ENCODE results near the gene KIFAP3. TPM values are rescaled to one million over a fixed set of nuclear protein-coding genes. Genes with fewer than 3 reads are reported as not detected.

KIFAP3 gene
- total RNA-seq, 1 experiment from 2014 or later = 3.8 TPM

DNA sequence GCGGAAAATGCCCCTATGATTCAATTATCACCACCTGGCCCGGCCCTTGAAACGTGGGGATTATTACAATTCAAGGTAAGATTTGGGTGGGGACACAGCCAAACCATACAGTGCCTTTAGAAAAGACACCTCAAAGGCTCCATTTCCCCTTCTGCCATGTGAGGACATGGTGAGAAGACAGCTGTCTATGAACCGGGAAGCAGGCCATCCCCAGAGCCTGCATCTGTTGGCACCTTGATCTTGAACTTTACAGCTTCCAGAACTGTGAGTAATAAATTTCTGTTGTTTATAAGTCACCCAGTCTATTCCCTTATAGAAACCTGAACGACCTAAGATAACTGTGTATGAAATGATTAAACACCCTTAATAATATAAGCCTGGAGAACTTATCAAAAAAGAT lies 61.6 kb downstream of the KIFAP3 start:
- H3K36me3 Mint-ChIP-seq (ENCODE audit: insufficient read depth in 1 of 3, low read depth in 3 of 3) = no peaks in the 10 kb centered on the region
- H3T11ph ChIP-seq (ENCODE audit: low read length) = no peak overlapping the region
- no peak overlapping the region for H3K23ac ChIP-seq (ENCODE audit: insufficient read length, low read depth, low read length)
- H3K18ac ChIP-seq (ENCODE audit: insufficient read length, low read depth, low read length) = no peak overlapping the region
- H2BK12ac ChIP-seq (ENCODE audit: insufficient read length, low read depth, low read length) = no peak overlapping the region
- TF ChIP-seq, protein P1, sequence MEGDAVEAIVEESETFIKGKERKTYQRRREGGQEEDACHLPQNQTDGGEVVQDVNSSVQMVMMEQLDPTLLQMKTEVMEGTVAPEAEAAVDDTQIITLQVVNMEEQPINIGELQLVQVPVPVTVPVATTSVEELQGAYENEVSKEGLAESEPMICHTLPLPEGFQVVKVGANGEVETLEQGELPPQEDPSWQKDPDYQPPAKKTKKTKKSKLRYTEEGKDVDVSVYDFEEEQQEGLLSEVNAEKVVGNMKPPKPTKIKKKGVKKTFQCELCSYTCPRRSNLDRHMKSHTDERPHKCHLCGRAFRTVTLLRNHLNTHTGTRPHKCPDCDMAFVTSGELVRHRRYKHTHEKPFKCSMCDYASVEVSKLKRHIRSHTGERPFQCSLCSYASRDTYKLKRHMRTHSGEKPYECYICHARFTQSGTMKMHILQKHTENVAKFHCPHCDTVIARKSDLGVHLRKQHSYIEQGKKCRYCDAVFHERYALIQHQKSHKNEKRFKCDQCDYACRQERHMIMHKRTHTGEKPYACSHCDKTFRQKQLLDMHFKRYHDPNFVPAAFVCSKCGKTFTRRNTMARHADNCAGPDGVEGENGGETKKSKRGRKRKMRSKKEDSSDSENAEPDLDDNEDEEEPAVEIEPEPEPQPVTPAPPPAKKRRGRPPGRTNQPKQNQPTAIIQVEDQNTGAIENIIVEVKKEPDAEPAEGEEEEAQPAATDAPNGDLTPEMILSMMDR (conservative IDR thresholded peaks at IDR 0.05) = no peak
- no peak overlapping the region for H3K4me2 ChIP-seq (ENCODE audit: insufficient read depth, insufficient read length, low read length)
- H4K8ac ChIP-seq (replicated peaks; ENCODE audit: insufficient read length, low read depth, low read length) = no peak overlapping the region
- no peaks in the 10 kb centered on the region for H3K9me3 ChIP-seq (ENCODE audit: control insufficient read depth, low read depth, low read length)
- no peaks in the 10 kb centered on the region for H3K4me1 ChIP-seq (ENCODE audit: insufficient read depth, low read length)
- DNase-seq = no peak
- no peaks in the 10 kb centered on the region for H3K23me2 ChIP-seq (ENCODE audit: insufficient read length, low read depth, low read length, poor library complexity, severe bottlenecking)
- H3K4me1 Mint-ChIP-seq = peaks cover 0 to 3% of the 10 kb centered on the region in 2 experiments; a peak in 1 of 4 replicates
- no peaks in the 10 kb centered on the region for H3K27me3 ChIP-seq (ENCODE audit: insufficient read depth, low read length)
- H2BK120ac ChIP-seq (ENCODE audit: low read depth, low read length, poor library complexity, severe bottlenecking) = no peak overlapping the region
- H3K9me3 Mint-ChIP-seq = peaks cover 0 to 2% of the 10 kb centered on the region in 2 experiments; a peak in 1 of 5 replicates
- WGBS (ENCODE audit: extremely low coverage, insufficient read length, low lambda C conversion rate) = no CpG with 5 or more reads among the region's 5 CpGs
- H2BK20ac ChIP-seq (ENCODE audit: low read depth, low read length, poor library complexity, severe bottlenecking) = no peak overlapping the region
- H3K14ac ChIP-seq (ENCODE audit: insufficient read depth, low read length) = no peak overlapping the region
- H3K79me1 ChIP-seq (ENCODE audit: insufficient read depth, low read depth, low read length, poor library complexity, severe bottlenecking) = no peaks in the 10 kb centered on the region
- no peak overlapping the region for H4K91ac ChIP-seq (ENCODE audit: insufficient read length, low read depth, low read length)
- no peak overlapping the region for H3K9ac ChIP-seq (ENCODE audit: extremely low read depth, insufficient read length, low read length)
- H3K4ac ChIP-seq (ENCODE audit: low read depth, low read length) = no peak overlapping the region
- H3K56ac ChIP-seq (ENCODE audit: insufficient read length, low read depth, low read length) = no peak overlapping the region
- no peaks in the 10 kb centered on the region for H3K79me2 ChIP-seq (ENCODE audit: insufficient read depth, low read length)
- H4K5ac ChIP-seq (ENCODE audit: insufficient read length, low read depth, low read length) = no peak overlapping the region
- no peak overlapping the region for H3K27ac ChIP-seq (ENCODE audit: insufficient read length, low read depth, low read length)
- H4K20me1 ChIP-seq (ENCODE audit: control insufficient read depth, insufficient read depth, insufficient read length) = no peaks in the 10 kb centered on the region
- no peak overlapping the region for H2BK5ac ChIP-seq (ENCODE audit: insufficient read length, low read length)
- no peak overlapping the region for H2AFZ ChIP-seq (ENCODE audit: low read length)
- H3K27me3 Mint-ChIP-seq (ENCODE audit: low read depth) = peaks cover 3% of the 10 kb centered on the region; the same call in 1 of the 2 replicates
- no peak overlapping the region for H3K27ac Mint-ChIP-seq
- no peak overlapping the region for H3K4me3 Mint-ChIP-seq
- H2AK5ac ChIP-seq (ENCODE audit: insufficient read length, low read length) = no peak overlapping the region
- H2BK15ac ChIP-seq (ENCODE audit: low read depth, low read length) = no peak overlapping the region

Measured in H9 (cell line).